K562 (cell line): ENCODE results near the gene RUNDC1. TPM values are rescaled to one million over a fixed set of nuclear protein-coding genes. Genes with fewer than 3 reads are reported as not detected.

Experiments used
- ATAC-seq: fragments of 200-7000 bp; cut with Tn5 transposase; 3 replicates; pipeline ENCODE4 v1.9.1; 2020; ENCODE audit warnings: moderate library complexity
- BruUV-seq: library from RNA; stranded (reverse); fragments of 400-500 nt; replicated peaks from 2 replicates; lab custom pipeline; 2021; lab: Mats Ljungman, UMichigan
- CTCF ChIA-PET: fragments of 300-600 bp; formaldehyde crosslinking; extraction: SDS; loops from one replicate; lab custom pipeline; 2021; ENCODE audit warnings: low intra/inter-chr PET ratio; lab: Yijun Ruan, JAX
- POLR2A ChIA-PET: fragments of 300-600, 350-650 bp; sonication (Branson Sonifier 250); formaldehyde crosslinking; extraction: SDS; loops from one replicate; lab custom pipeline; 2021; ENCODE audit warnings: antibody characterized with exemption, inconsistent platforms; lab: Yijun Ruan, JAX
- DNase-seq, 4 experiments: peaks; one replicate each; pipeline versions ENCODE4 v3.0.0 to v3.0.0-alpha.2; 2011 to 2018; ENCODE audit warnings: low spot score in 3 of 4, mixed read lengths in 3 of 4; ENCODE audit errors: extremely low read depth in 1 of 4
- FAIRE-seq: peaks from 2 replicates; lab custom pipeline; 2011; peaks lifted over from hg19 to GRCh38; lab: Jason Lieb, UNC
- H2AFZ ChIP-seq: 2 replicates; pipeline ENCODE4 v1.6.0; 2011; ENCODE audit warnings: low read depth, low read length, control low read depth, inconsistent platforms
- H3K27ac ChIP-seq: fragments of 200-600 bp; 3 replicates; pipeline ENCODE4 v1.8.0; 2011; ENCODE audit warnings: low read depth, mild to moderate bottlenecking, control low read depth, inconsistent platforms, low read length, moderate library complexity, mixed read lengths; ENCODE audit errors: extremely low read depth
- H3K27me3 ChIP-seq, 2 experiments: fragments of 300-600 bp in 1 of 2; 2 replicates in 1 of 2; 3 replicates in 1 of 2; pipeline versions ENCODE4 v1.6.0 to v1.8.0; 2011; ENCODE audit warnings: inconsistent platforms in 2 of 2, low read length in 2 of 2, mild to moderate bottlenecking in 1 of 2, mixed read lengths in 1 of 2, moderate library complexity in 1 of 2; ENCODE audit not compliant: control insufficient read depth in 2 of 2, insufficient read depth in 2 of 2
- H3K36me3 ChIP-seq: fragments of 300-600 bp; 3 replicates; pipeline ENCODE4 v1.8.0; 2011; ENCODE audit warnings: mild to moderate bottlenecking, low read length, inconsistent platforms; ENCODE audit not compliant: control insufficient read depth, insufficient read depth
- H3K4me1 ChIP-seq, 2 experiments: fragments of 200-600 bp in 1 of 2; replicated peaks in 1 of 2; 2 replicates in 1 of 2; 3 replicates in 1 of 2; pipeline versions ENCODE4 v1.5.1 to v1.8.0; 2011; ENCODE audit warnings: inconsistent platforms in 2 of 2, low read length in 2 of 2, mild to moderate bottlenecking in 1 of 2, mixed read lengths in 1 of 2, moderate library complexity in 1 of 2; ENCODE audit not compliant: control insufficient read depth in 2 of 2, insufficient read depth in 2 of 2
- H3K4me2 ChIP-seq: 2 replicates; pipeline ENCODE4 v1.6.1; 2011; ENCODE audit warnings: low read length, control low read depth, inconsistent platforms, mixed read lengths; ENCODE audit not compliant: insufficient read depth
- H3K4me3 ChIP-seq: fragments of 200-600 bp; sonication (generic), shearing (Covaris generic); 2 replicates; pipeline ENCODE4 v1.5.1; 2016; ENCODE audit warnings: control low read depth, inconsistent platforms
- H3K79me2 ChIP-seq: fragments of 200-600 bp; 3 replicates; pipeline ENCODE4 v1.8.0; 2011; ENCODE audit warnings: low read length, inconsistent platforms; ENCODE audit not compliant: control insufficient read depth, insufficient read depth
- H3K9ac ChIP-seq, 2 experiments: 2 replicates each; pipeline versions ENCODE4 v1.6.0 to v1.6.1; 2011; ENCODE audit warnings: low read depth in 2 of 2, low read length in 2 of 2, control low read depth in 1 of 2, inconsistent platforms in 1 of 2, mild to moderate bottlenecking in 1 of 2, mixed read lengths in 1 of 2; ENCODE audit not compliant: insufficient read depth in 1 of 2
- H3K9me1 ChIP-seq: one replicate; pipeline ENCODE4 v1.6.0; 2011; ENCODE audit warnings: inconsistent platforms, mild to moderate bottlenecking, low read length, moderate library complexity; ENCODE audit not compliant: control insufficient read depth, insufficient read depth
- H3K9me3 ChIP-seq: replicated peaks from 2 replicates; pipeline ENCODE4 v1.5.1; 2011; ENCODE audit warnings: low read depth, low read length, inconsistent platforms; ENCODE audit not compliant: control insufficient read depth, insufficient read depth
- H4K20me1 ChIP-seq: replicated peaks from 2 replicates; pipeline ENCODE4 v1.6.1; 2011; ENCODE audit warnings: low read length, inconsistent platforms, mixed read lengths; ENCODE audit not compliant: control insufficient read depth, insufficient read depth
- BCOR ChIP-seq: fragments of 450-650 bp; IDR thresholded peaks from 2 replicates; pipeline ENCODE4 v1.6.1; 2016
- DACH1 ChIP-seq: fragments of 450-650 bp; IDR thresholded peaks from 2 replicates; pipeline ENCODE4 v1.6.1; 2018; ENCODE audit not compliant: partially characterized antibody
- FOXJ3 ChIP-seq: sonication (generic); formaldehyde crosslinking; IDR thresholded peaks from 2 replicates; pipeline ENCODE4 v1.4.0; 2020; ENCODE audit warnings: mild to moderate bottlenecking, missing genetic modification reagents
- HLTF ChIP-seq: fragments of 450-650 bp; IDR thresholded peaks from 2 replicates; pipeline ENCODE4 v1.6.1; 2016
- IRF2 ChIP-seq: sonication (generic); formaldehyde crosslinking; IDR thresholded peaks from 2 replicates; pipeline ENCODE4 v1.8.1; 2022; ENCODE audit warnings: mild to moderate bottlenecking, missing genetic modification reagents
- MEF2A ChIP-seq: IDR thresholded peaks from 2 replicates; pipeline ENCODE4 v1.6.1; 2011; ENCODE audit warnings: low read depth, mild to moderate bottlenecking, low read length, moderate library complexity; ENCODE audit not compliant: control insufficient read depth
- MEIS2 ChIP-seq: fragments of 450-650 bp; IDR thresholded peaks from 2 replicates; pipeline ENCODE4 v1.6.1; 2014; ENCODE audit warnings: mild to moderate bottlenecking; ENCODE audit not compliant: partially characterized antibody
- NFIC ChIP-seq: fragments of 450-650 bp; IDR thresholded peaks from 2 replicates; pipeline ENCODE4 v1.6.1; 2017; ENCODE audit warnings: mild to moderate bottlenecking, inconsistent platforms
- PHB2 ChIP-seq: fragments of 450-650 bp; IDR thresholded peaks from 2 replicates; pipeline ENCODE4 v1.6.1; 2017; ENCODE audit warnings: low read depth
- PYGO2 ChIP-seq: fragments of 450-650 bp; IDR thresholded peaks from 2 replicates; pipeline ENCODE4 v1.6.1; 2016; ENCODE audit warnings: mild to moderate bottlenecking, missing genetic modification characterization, moderate library complexity, missing compliant biosample characterization
- SMAD4 ChIP-seq: fragments of 250-450 bp; sonication (Bioruptor Pico); conservative IDR thresholded peaks from 2 replicates; pipeline ENCODE4 v1.8.0; 2021; ENCODE audit warnings: inconsistent platforms, mild to moderate bottlenecking, moderate library complexity
- SOX6 ChIP-seq: fragments of 450-650 bp; IDR thresholded peaks from 2 replicates; pipeline ENCODE4 v1.6.1; 2014; ENCODE audit warnings: mild to moderate bottlenecking
- TEAD2 ChIP-seq: fragments of 450-650 bp; IDR thresholded peaks from 2 replicates; pipeline ENCODE4 v1.6.1; 2016; ENCODE audit warnings: missing genetic modification characterization, control low read depth, missing compliant biosample characterization
- WHSC1 ChIP-seq: IDR thresholded peaks from one replicate; pipeline ENCODE4 v1.6.1; 2012; ENCODE audit warnings: low read length, control low read depth, inconsistent platforms
- ZNF212 ChIP-seq: fragments of 450-650 bp; formaldehyde crosslinking; IDR thresholded peaks from 2 replicates; pipeline ENCODE4 v1.4.0; 2020; ENCODE audit warnings: mild to moderate bottlenecking
- ZNF445 ChIP-seq: fragments of 250-450 bp; sonication (Bioruptor Pico); IDR thresholded peaks from 2 replicates; pipeline ENCODE4 v1.4.0; 2020; ENCODE audit warnings: low read depth, mild to moderate bottlenecking, moderate library complexity
- ZNF511 ChIP-seq: sonication (generic); formaldehyde crosslinking; IDR thresholded peaks from 2 replicates; pipeline ENCODE4 v1.8.0; 2022; ENCODE audit warnings: mild to moderate bottlenecking, missing genetic modification reagents
- ZZZ3 ChIP-seq: fragments of 450-650 bp; IDR thresholded peaks from 2 replicates; pipeline ENCODE4 v1.6.1; 2016; ENCODE audit warnings: antibody characterized with exemption, mild to moderate bottlenecking, moderate library complexity
- WGBS: fragments of 100-300 bp; shearing (Covaris generic); methylation state at CpG from one replicate; pipeline ENCODE4 v1.1.6; 2016; ENCODE audit warnings: low coverage, mixed read lengths; ENCODE audit not compliant: insufficient coverage; ENCODE audit errors: missing lambda C conversion rate; 5-methylcytosine and 5-hydroxymethylcytosine counted together
- in situ Hi-C: fragments of 300-500 bp; cut with MboI; formaldehyde crosslinking; loops from 4 replicates; pipeline ENCODE4 v1.15.0; 2018; ENCODE audit warnings: inconsistent platforms, mixed read lengths
- intact Hi-C: fragments of 100-400 bp; cut with micrococcal nuclease; formaldehyde crosslinking; loops from 2 replicates; pipeline ENCODE4 v1.14.2; 2022
- polyA plus RNA-seq, 8 experiments: library from polyadenylated mRNA; depleted of rRNA in 4 of 8; stranded (reverse) in 5 of 8; unstranded in 3 of 8; fragments of >200 nt; fragmentation: Nextera tagmentation in 2 of 8; fragmentation: Illumina TruSeq in 1 of 8; extraction: Ambion mirVana in 2 of 8; extraction: Trizol in 1 of 8; gene quantifications; 2 replicates each; pipeline versions ENCODE4 v1.2.1 to v1.2.3, GENCODE V29; 2011 to 2014; ENCODE audit warnings: inconsistent platforms in 1 of 8, missing spikeins in 1 of 8
- total RNA-seq, 7 experiments: library from RNA; depleted of rRNA in 6 of 7; stranded (reverse); fragments of >200 nt in 6 of 7; fragmentation: Illumina TruSeq in 2 of 7; extraction: Trizol in 2 of 7; gene quantifications; 2 replicates each; pipeline versions ENCODE4 v1.2.1 to v1.2.3, GENCODE V29; 2011 to 2021; ENCODE audit warnings: low replicate concordance in 1 of 7
- TF ChIP-seq, protein P1 (sequence below): fragments of 450-650 bp; formaldehyde crosslinking; IDR thresholded peaks from 2 replicates; pipeline ENCODE4 v1.4.0; 2022; ENCODE audit warnings: missing genetic modification characterization
- TF ChIP-seq, protein P2 (sequence below): sonication (generic); formaldehyde crosslinking; IDR thresholded peaks from 2 replicates; pipeline ENCODE4 v1.8.1; 2023; ENCODE audit warnings: mild to moderate bottlenecking, missing genetic modification reagents, moderate library complexity

RUNDC1 gene
- total and polyA plus RNA-seq, 9 of the 15 experiments (the other 6 are each of a cell fraction or from before 2014, with no cell fraction given): 3.4 to 12.6 (median 9.4) TPM

- ChIA-PET POLR2A (interaction anchor here (0.5 to 2.7 kb wide), 41 partner anchors 8 to 563 kb away, joined by 3 to 31 read pairs (median 5); partner anchors contain the start of genes AOC2, BECN1, IFI35 and NBR1), CTCF (interaction anchor here (0.6 to 1.4 kb wide), 5 partner anchors 60 to 485 kb away, joined by 3 to 8 read pairs (median 3); partner anchors contain the start of genes AOC2, DHX8 and PSME3)
- Histone ChIP-seq H3K27ac (peak within 1 kb of the TSS; percentile 94), H3K36me3 (peaks cover 59% of the 10 kb centered on the region), H3K4me3 (peak within 1 kb of the TSS; percentile 93), H3K79me2 (peaks cover 33% of the 10 kb centered on the region), H3K4me2 (peak within 1 kb of the TSS; percentile 99), H3K27me3 (no peaks in the 10 kb centered on the region), H3K4me1 (peaks cover 14 to 18% of the 10 kb centered on the region in 2 experiments; a peak in 4 of 5 replicates), H4K20me1 (peaks cover 6% of the 10 kb centered on the region), H3K9me1 (no peaks in the 10 kb centered on the region), H3K9me3 (no peaks in the 10 kb centered on the region), H2AFZ (peak within 1 kb of the TSS; percentile 85), H3K9ac (peak within 1 kb of the TSS; percentile 92 to 95)
- 1% methylated on average over 41 of the region's 49 CpGs for WGBS
- intact Hi-C loops (loop anchor here (1.0 to 5.0 kb wide), 3 partner anchors 34 to 155 kb away; partner anchors contain the start of gene AARSD1), in situ Hi-C loops (no loop called here)
- BruUV-seq: TSS peak; percentile 76
- DNase-seq (peak; percentile 90 to 99 (median 92)), ATAC-seq (peak; percentile 96), FAIRE-seq (peak; percentile 99)
- TF ChIP-seq BCOR (no peak), PHB2 (no peak), ZNF445 (no peak), ZZZ3 (peak; percentile 100), PYGO2 (no peak), MEIS2 (peak; percentile 49), MEF2A (0 out of 2 replicates have a peak, but pooled peaks have one; percentile 29), DACH1 (no peak), HLTF (no peak; the same call in 1 of the 2 replicates), SMAD4 (peak; percentile 86), WHSC1 (no peak), ZNF511 (peak; percentile 56; the same call in 1 of the 2 replicates), FOXJ3 (CRISPR knock-in tag) (no peak), SOX6 (peak; percentile 89), IRF2 (CRISPR knock-in tag) (no peak), ZNF212 (no peak), TEAD2 (peak; percentile 57; the same call in 1 of the 2 replicates), NFIC (peak; percentile 32)
- TF ChIP-seq, protein P1, sequence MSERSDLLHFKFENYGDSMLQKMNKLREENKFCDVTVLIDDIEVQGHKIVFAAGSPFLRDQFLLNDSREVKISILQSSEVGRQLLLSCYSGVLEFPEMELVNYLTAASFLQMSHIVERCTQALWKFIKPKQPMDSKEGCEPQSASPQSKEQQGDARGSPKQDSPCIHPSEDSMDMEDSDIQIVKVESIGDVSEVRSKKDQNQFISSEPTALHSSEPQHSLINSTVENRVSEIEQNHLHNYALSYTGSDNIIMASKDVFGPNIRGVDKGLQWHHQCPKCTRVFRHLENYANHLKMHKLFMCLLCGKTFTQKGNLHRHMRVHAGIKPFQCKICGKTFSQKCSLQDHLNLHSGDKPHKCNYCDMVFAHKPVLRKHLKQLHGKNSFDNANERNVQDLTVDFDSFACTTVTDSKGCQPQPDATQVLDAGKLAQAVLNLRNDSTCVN (CRISPR knock-in tag): no peak
- TF ChIP-seq, protein P2, sequence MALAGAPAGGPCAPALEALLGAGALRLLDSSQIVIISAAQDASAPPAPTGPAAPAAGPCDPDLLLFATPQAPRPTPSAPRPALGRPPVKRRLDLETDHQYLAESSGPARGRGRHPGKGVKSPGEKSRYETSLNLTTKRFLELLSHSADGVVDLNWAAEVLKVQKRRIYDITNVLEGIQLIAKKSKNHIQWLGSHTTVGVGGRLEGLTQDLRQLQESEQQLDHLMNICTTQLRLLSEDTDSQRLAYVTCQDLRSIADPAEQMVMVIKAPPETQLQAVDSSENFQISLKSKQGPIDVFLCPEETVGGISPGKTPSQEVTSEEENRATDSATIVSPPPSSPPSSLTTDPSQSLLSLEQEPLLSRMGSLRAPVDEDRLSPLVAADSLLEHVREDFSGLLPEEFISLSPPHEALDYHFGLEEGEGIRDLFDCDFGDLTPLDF: peak; percentile 95
Observed at GRCh38 chr17:42997984-42998938, 17.9 kb downstream of the RUNDC1 start, which contains the start of gene RPL27. RPL27 (plus strand) TSS chr17:42998419; CDS start chr17:42998751, 332 bp downstream.
